Measurements from ENCODE around the gene ADAMTS17.

The ADAMTS17 gene

GRCh38 chr15:100194996-100195395, 146.8 kb downstream of the ADAMTS17 start:
- no peak for DNase-seq

GRCh38 chr15:100193277-100193860, 148.4 kb downstream of the ADAMTS17 start:
- no peak for DNase-seq

DNA sequence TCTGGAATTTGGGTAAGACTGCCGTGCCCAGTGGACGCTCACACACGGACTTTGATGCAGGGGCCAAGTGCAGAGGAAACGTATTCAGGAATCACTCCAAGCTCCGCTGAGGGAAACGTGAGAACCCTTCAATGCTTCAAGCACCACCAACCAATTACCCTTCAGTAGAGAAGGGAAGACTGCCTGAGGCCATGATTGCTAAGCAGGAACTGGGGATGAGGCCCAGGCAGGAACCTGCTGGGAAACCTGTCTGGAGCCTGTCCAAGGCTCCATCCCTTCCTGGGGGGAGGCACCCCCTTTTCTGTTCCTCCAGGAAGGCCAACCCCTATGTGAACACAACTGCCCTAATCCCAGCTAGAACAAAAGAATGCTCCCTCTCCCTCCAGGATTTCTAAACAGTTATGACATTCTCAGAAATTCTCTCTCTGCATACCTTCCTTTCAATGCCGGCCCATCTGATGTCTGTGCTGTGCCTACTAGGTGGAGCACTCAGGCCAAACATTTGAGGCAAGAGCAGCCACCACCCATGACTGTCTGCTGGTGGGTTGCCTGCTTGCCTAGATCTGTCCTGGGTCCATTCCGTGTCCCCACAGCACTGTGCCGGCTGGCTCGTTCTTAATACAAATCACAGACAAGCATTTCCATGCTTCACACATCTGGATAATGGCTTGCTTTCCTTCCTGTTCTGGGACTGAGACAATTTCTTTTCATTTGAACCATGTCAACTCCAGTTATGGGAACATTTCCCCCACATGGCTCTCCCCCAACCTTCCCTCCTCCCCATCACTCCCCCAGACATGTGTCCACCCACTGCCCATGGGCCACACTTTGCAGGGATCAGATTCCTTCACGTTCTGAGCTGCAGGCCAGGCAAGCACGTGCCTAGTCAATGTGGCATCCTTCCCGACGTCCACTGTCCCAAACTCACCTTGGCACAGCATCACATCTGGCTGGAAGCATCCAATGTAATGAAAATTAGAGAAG, 149.4 kb downstream of the ADAMTS17 start:
- DNase-seq = no peak

- DNase-seq = no peak
Observed at GRCh38 chr15:100191161-100191560, 150.6 kb downstream of the ADAMTS17 start.

DNA sequence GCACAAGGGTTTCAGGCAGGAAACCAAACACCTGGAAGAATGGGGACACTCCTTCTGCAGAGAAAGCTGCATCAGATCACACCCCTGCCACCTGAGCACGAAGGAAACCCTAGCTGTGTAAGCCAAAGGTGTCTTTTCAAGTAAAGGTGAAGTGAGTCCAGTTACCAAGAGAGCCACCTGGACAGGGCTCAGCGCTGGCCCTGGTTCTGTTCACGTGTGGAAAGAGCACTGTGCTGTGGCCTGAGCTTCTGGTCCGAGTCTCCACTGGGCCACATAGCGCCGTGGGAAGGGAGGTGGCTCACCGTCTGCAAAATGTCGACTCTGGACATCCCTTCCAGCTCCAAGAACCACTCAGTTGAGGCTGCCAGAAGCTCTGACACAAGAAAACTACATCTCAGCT, 151.1 kb downstream of the ADAMTS17 start:
- no peak for DNase-seq

GRCh38 chr15:100189849-100190248, 151.9 kb downstream of the ADAMTS17 start:
- no peak for DNase-seq

DNA sequence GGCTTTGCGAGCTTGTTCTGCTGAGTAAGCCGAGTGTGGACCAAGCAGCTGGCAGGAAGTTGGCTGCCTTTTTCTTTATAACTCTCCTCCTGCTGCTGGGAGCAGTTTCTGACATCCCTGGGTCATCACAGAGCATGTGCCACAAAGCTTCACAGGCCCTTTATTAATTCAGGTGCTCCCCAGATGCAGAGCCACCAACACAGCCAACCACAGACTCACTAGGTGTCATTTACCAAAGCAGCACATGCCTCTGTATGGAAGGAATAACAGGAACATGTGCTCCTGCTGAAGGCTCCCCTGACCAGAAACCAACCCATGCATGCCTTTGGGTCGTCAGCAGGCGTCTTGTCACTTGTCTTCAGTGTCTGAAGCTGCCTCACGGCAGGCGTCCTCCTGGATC, 152.5 kb downstream of the ADAMTS17 start:
- DNase-seq = no peak

DNA sequence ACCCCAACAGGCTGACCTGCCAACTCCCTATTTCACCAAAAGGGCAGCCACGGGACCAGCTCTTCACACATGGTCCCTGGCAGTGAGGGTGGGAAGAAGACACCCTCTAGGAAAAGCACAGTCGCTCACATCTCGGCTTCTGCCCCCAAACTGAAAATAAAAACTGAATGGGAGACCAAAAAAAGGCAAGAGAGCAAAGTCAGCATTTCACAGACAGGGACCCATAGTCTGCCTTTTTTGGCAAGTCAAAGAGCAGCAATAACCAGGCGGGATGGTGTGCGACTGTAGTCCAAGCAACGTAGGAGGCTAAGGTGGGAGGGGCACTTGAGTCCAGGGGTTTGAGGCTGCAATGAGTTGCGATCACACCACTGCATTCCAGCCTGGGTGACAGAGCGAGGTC, 154.1 kb downstream of the ADAMTS17 start:
- DNase-seq = no peak

GRCh38 chr15:100186960-100187359, 154.8 kb downstream of the ADAMTS17 start:
- no peak for DNase-seq

- no peak for DNase-seq
Observed at GRCh38 chr15:100186366-100186765, 155.4 kb downstream of the ADAMTS17 start.

DNA sequence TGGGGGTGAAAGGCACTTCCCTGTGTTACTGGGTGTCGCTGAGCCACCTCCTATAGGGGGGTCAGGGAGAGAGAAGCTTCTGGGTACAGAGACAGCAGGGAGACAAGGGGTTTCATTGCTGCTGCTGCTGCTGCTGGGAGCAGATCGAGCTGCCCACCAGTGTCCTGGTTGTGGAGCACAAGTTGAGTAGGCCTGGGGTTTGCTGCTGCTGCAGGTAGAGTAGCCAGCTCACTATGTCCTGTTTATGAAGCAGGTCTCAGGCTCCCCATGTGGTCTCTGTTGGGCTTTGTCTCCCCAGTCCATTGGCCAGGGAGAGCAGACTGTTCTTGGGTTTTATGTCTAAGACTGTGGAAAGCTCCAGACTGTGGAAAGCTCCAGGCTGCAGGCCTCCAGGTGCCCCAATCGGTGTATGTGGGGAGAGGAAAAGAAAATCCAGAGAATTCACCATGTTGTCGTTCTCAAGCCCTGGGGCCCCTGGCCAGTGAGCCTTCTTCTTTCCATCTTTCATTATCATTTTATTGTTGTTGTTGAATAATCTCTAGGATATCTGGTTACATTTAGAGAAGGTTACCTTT, 157.8 kb downstream of the ADAMTS17 start:
- no peak for DNase-seq

GRCh38 chr15:100180921-100181320, 160.9 kb downstream of the ADAMTS17 start:
- no peak for DNase-seq

- no peak for DNase-seq
Observed at GRCh38 chr15:100175406-100176114, 166.2 kb downstream of the ADAMTS17 start.

DNA sequence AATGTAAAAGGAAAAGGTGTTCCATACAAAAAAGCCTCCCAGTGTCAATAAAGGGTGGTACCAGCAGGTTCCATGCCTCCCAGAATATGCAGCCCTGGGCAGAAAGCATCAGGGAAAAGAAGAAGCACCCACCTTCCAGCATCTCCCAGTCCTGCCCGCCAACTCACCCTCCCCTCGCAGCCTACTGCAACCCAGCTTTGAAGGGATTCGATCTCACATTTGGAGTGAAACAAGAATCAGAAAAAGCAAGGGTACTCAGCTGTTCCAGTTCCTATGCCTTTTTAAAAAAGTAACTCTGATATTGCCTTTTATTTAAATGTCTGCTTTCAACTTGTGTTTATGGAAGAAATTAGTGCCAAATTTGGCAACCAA, 166.9 kb downstream of the ADAMTS17 start:
- DNase-seq = no peak

- DNase-seq = no peak
Observed at GRCh38 chr15:100174159-100174903, 167.4 kb downstream of the ADAMTS17 start.

GRCh38 chr15:100172356-100173024, 169.3 kb downstream of the ADAMTS17 start:
- no peak for DNase-seq

- DNase-seq = no peak
Observed at GRCh38 chr15:100171411-100171810, 170.4 kb downstream of the ADAMTS17 start.

- no peak for DNase-seq
Observed at GRCh38 chr15:100170291-100171210, 171.2 kb downstream of the ADAMTS17 start.

DNA sequence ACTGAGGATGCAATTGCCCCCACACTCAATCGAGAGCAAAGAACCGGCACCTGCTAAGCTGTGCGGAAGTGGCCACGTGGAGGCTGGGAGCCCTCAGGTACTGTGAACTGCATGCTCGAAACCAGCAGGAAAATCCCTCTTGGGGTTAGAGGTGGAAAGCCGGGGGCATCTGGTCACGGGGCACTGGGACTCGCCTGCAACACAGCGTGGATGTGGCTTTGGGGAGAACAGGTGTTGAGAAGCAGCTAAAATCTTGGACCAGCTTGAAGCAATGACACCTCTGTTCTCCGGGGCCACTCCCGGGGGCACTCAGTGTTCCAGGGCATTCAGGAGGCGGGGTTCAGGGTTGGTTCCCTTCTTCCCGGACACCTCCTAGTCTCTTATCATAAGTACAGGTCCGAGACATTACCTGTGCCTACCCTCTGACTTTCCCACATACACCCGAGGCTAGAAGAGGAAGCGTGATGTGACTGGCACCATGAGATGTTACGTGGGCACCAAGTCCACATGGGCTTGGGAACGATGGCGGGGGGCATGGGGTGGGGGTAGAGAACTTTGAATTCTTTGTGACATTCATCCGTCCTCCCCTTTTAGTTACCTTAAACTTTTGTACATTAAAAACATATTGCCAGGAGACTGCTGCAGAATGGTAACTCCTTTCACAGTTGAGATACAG, 172.0 kb downstream of the ADAMTS17 start:
- DNase-seq = no peak

GRCh38 chr15:100168787-100169186, 173.0 kb downstream of the ADAMTS17 start:
- DNase-seq = no peak
